Cerebellar nuclear complex (tissue), 1 donor: ENCODE data around the gene PRKAG2.

Source experiments
- DNase-seq, 2 experiments: peaks; one replicate each; lab custom pipeline; 2025; lab: John Stamatoyannopoulos, UW

Gene PRKAG2

GRCh38 chr7:151621961-151622360, 255.0 kb downstream of the PRKAG2 start:
- DNase-seq, result no peak

GRCh38 chr7:151616443-151617213, 260.3 kb downstream of the PRKAG2 start:
- DNase-seq, result no peak

DNA sequence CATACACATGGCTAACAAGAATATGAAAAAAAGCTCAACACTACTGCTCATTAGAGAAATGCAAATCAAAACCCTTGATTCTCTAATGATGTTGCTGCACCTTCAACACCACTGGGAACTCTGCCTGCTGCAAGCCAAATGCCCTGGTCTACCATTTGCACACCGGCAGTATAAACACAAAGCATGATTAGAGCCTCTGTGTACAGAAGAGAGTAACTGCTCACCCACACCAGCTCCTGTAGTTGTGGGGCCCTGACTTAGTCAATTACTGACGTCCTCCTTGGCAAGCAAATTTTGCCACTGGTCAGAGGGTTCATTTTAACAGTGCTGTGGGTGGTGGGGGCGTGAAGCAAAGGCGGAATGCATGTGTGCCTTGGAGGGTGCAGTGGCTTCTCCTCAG, 261.1 kb downstream of the PRKAG2 start:
- no peak for DNase-seq

DNA sequence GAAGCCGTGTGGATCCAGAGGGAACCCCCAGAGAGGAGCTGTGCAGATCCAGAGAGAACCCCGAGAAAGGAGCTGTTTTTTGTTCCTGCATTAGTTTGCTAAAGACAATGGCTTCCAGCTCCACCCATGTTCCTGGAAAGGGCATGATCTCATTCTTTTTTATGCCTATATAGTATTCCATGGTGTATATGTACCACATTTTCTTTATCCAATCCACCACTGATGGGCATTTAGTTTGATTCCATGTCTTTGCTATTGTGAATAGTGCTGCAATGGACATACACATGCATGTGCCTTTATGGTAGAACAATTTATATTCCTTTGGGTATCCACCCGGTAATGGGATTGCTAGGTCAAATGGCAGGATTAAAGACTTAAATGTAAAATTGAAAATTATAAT, 261.9 kb downstream of the PRKAG2 start:
- DNase-seq, result no peak

DNA sequence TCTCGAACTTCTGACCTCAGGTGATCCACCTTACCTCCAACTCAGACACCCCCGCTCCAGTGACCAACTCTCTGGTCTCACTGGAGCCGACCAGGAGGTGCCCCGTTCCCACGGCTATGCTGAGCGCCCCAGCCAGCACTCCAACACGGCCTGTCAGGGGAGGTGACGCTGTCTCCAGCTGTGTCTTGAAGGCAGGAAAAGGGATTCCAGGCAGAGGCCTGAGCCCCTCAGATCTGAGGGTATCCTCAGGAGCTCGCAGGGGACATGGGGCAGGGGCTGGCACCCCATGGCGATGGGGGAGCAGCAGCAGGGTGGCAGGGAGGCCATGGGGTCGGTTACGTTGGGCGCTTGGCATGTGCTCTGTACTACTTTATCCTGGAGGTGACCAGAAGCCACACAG, 262.9 kb downstream of the PRKAG2 start:
- DNase-seq, result no peak

DNA sequence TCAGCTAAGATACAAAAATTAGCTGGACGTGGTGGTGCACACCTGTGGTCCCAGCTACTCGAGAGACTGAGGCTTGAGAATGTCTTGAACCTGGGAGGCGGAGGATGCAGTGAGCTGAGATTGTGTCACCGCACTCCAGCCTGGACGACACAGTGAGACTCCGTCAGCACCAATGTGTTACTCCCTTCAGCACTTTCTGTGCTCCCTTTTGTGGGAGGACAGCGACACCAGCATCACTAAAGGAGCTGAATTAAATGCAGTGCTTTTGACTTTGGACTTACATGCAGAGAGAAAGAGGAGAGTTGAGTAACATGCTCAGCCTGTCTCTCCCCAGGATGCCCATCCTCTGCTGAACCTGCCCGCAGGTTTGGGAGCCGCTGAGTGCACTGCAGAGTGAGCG, 265.0 kb downstream of the PRKAG2 start:
- DNase-seq, result no peak

DNA sequence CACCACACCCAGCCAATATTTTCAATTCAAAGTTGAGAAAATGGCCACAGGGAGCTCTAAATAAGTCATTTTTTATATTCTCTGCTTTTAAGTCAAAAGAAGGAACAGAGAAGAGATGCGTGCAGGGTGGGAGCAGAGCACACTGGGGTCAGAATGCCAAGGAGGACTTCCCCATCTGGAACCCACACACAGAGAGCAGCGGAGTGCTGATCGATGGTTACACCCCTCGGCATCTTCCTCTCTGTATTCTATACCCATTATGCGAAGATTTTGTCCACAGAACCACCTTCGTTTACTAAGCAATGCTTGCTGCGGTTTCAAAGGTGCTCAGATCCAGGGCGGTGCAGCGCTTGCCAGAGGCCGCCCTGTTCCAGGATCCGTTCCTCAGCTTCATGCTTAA, 265.9 kb downstream of the PRKAG2 start:
- no peak for DNase-seq

GRCh38 chr7:151608031-151608551, 268.8 kb downstream of the PRKAG2 start:
- no peak for DNase-seq

DNA sequence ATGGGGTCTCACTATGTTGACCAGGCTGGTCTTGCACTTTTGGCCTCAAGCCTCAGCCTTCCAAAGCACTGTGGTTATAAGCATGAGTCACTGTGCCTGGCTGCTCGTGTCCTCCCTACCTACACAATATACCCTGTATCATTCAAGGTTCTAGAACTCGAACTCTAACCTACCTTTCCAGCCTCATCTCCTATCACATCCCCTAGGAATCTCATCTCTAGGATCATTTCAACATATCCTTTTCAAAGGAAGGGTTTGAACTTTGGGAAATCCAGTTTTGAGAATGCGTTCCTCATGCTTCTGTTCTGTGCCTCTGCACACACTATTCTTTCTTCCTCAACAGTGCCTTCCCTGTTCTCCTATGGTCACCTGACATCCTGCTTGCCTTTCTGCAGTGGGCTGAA, 269.4 kb downstream of the PRKAG2 start:
- no peak for DNase-seq

GRCh38 chr7:151603951-151604350, 273.0 kb downstream of the PRKAG2 start:
- no peak for DNase-seq

GRCh38 chr7:151601521-151602305, 275.2 kb downstream of the PRKAG2 start:
- no peak for DNase-seq

GRCh38 chr7:151600331-151600730, 276.6 kb downstream of the PRKAG2 start:
- DNase-seq, result no peak

- DNase-seq, result no peak
These were observed 277.3 kb downstream of the PRKAG2 start for GRCh38 chr7:151599401-151600227.

- no peak for DNase-seq
These were observed 279.1 kb downstream of the PRKAG2 start for GRCh38 chr7:151597541-151598444.

DNA sequence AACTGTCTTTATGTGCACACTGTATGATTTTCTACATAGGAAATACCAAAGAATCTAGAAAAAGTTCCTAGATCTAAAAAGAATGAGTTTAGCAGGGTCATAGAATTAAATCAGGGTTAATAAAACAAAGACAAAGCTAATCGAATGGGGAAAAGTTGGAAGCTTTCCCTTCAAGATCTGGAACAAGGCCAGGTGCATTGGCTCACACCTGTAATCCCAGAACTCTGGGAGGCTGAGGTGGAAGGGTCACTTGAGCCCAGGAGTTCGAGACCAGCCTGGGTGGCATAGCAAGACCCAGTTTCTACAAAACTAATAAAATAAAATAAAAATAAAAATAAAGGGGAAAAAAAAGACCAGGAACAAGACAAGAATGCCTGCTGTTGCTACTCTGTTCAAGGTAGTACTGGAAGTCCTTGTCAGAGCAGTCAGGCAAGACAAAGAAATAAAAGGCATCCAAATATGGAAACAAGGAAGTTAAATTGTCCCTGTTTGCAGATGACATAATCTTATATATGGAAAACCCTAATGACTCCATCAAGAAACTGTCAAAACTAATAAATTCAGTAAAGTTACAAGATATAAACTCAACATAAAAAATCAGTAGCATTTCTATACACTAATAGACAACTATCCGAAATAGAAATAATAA, 281.1 kb downstream of the PRKAG2 start:
- no peak for DNase-seq

- DNase-seq, result no peak
These were observed 283.9 kb downstream of the PRKAG2 start for GRCh38 chr7:151592868-151593486.

DNA sequence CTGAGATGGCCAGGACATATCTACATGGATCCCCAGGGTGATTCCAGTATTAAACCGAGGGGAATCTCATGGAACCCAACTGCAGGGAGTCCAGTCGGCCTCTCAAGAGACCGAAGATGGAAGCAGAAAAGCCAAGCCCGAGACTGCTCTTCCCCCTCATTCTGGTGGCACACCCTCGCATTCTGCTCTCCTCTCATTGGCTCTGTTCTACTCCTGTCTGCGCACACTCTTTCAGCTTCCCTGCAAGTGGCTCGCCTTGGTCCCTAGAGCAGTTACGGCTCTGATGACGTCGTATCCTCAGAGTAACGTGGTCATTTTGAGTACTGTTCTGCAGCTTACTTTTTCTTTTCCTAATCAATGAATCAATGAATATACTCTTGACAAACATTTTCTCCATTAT, 284.6 kb downstream of the PRKAG2 start:
- no peak for DNase-seq

DNA sequence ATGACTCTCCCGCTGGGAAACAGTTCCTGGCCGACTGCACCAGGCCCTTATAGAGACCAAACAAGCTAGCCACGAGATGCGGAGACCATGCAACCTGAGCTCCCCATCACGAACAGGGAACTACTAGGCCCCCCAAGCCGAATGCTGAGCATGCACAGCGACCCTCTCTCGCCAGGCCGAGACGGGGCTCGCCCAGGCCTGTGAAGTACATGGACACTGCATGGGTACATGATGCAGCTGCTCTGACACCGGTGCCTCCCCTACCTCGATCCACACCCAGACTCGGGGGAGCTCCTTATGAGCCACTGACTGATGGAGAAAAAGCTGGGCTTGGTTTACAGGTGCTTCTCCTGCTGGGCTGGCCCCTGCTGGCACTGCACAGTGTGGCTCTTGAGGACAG, 285.0 kb downstream of the PRKAG2 start:
- no peak for DNase-seq

DNA sequence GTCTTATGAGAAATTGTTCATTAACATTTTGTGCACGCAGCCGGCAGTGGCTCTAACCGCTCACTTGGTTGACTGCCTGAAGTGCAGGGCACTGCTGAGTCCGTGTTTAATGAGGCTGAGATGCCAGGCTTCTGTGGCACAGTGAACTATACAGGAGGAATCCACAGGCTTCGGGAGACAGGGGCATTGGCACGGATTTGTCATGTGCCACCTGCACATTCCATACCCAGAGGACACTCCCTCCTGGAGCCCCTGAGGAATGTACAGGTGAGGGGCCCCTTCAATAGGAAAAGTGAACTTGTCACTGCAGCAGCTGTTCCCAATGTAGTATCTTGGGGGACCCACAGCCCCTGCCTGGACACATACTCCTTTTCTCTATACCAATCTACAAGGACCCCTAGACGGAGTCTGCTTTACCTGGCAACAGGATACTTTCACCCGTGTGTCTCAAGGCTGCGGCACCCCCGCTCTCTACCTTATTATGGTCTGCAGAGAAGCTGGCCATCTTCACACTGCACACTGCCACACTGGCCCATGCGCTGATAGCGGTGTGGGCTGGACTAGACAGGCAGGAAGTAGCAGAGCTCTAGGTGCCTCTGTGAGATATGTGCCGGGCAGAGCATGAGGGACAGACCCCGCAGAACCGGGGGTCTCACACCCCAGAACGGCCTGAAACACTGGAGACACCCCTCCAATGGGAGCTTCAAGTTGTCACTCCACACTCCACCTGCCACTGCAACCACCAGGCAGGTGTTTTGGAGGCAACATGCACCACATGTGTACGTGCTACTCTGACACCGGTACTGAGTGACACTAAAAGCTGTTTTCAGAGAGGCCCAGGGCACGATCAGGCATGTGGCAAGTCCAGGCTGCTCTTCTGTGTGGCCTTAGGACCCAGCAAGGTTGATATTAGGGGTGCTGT, 285.8 kb downstream of the PRKAG2 start:
- DNase-seq, result no peak
